NCI-H2227 (cell line): ENCODE results near the gene MAD1L1.

Experiments used
- DNase-seq: peaks from one replicate; lab custom pipeline; 2025; ENCODE audit not compliant: unreplicated experiment; lab: John Stamatoyannopoulos, UW

MAD1L1 gene

DNA sequence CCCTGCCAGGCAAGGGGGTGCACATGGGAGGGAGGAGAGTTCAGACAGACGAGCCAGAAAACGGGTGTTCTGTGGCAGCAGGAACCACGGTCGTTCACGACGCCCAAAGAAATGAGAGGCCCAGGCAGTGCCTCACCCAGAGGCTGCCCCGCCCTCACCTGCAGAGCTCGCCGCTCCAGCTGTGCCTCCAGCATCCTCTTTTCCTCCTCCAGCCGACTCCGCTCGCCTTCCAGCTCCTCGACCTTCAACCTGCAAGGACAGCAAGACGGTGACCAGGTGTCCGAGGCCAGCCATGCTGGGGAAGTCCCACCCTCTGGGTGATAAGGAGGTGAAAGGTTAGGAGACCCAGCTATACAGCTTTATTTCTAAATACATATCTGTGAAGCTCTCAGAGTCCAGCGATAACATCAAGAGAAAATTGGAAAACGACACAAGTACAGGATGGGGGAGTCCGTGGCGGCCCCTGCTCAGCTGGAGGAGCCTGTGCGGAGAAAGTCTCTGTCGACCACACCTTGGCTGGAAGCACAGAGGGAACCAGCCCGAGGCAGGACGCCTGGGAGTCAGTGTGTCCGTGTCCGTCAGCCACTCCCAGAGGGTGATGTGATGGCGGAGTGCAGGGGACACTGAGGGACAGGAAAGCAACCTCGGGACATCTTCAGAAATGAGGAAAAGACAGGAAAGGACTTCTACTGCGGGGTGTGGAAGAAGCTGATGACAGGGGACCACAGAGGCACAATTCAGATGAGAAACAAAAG is 275.1 kb downstream of the MAD1L1 start:
- DNase-seq = no peak

DNA sequence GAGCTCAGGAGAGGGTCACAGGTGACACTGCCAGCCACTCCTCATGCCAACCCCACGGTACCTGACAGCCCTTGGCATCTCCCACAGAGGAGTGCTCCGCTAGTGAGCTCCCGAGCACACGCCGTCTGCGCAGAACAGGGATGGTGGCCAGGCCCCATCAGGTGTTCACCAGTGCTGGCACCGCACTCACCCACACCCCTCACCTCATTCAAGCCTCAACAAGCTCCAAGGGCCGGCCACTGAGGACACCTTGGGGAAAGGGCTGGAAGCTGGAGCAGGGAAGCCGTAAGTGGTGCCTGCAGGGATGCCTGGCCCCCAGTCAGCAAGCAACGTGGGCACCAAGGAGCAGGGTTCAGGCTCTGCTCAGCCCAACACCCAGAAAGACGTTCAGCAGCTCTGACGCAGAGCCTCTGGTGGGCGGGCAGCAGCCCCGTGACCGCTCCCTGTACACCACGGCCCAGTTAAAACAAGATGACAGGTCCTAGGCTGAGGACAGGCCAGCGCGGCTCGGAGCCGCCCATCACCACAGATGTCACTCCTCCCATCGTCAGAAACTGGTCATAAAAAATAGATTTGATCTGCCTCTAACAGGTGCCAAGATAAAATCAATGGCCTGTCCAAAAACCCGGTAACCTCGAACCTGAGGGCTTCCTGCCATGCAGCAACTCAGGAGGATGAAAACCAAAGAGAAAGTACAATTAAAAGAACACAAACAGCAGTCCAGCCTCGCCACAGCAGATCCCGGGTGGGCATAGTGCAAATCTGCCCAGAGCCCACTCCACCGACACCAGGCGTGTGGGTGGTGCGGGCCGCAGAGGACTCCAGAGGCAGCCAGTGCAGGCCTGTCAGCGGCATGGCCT is 275.9 kb downstream of the MAD1L1 start:
- DNase-seq = no peak

DNA sequence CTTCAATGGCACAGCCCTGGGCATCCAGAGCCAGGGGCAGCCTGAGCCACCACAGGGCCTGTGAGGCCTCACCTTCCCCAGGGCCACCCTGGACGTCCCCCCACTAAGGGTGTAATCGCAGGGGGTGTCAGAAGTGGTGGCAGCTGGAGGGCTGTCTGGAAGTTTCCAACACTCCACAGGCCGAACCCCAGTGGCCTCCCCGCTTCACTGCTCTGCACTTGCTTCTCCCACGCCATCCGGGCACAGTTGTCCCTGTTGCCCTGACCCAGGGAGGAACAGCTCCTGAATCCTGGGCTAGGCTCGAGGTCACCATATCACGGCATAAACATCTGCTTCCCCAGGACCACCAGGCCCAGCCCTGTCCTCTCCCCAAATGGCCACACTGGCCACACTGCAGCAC is 276.6 kb downstream of the MAD1L1 start:
- no peak for DNase-seq

DNA sequence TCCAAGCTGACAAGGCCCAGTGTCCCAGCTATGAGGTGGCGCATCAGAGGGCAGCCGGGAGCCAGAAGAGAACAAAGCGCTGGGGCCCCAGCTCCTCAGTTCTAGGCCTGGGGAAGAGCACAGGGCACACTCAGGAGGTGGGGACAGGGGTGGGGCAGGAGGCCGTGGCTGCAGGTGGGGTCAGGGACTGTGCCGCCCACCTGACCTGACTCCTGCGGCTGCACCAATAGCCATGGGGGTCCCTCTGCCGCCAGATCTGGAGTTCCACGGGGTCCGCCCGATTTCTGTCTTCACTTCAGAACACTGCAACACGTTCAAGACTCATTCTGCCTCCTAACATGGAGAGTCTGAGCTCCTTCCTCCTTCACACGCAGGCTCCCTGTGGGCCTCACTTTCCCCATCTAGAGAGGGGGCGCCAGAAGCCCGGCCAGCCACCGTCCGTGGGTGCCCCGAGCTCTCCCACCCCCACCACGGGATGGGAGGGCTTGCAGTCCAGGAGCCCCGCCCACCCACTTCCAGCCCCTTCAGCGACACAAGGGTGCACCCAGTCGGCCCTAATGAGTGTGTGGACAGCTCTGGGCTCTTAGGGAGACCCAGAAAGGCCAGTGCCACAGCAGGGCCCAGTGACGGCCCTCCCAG is 278.3 kb downstream of the MAD1L1 start:
- DNase-seq = no peak

DNA sequence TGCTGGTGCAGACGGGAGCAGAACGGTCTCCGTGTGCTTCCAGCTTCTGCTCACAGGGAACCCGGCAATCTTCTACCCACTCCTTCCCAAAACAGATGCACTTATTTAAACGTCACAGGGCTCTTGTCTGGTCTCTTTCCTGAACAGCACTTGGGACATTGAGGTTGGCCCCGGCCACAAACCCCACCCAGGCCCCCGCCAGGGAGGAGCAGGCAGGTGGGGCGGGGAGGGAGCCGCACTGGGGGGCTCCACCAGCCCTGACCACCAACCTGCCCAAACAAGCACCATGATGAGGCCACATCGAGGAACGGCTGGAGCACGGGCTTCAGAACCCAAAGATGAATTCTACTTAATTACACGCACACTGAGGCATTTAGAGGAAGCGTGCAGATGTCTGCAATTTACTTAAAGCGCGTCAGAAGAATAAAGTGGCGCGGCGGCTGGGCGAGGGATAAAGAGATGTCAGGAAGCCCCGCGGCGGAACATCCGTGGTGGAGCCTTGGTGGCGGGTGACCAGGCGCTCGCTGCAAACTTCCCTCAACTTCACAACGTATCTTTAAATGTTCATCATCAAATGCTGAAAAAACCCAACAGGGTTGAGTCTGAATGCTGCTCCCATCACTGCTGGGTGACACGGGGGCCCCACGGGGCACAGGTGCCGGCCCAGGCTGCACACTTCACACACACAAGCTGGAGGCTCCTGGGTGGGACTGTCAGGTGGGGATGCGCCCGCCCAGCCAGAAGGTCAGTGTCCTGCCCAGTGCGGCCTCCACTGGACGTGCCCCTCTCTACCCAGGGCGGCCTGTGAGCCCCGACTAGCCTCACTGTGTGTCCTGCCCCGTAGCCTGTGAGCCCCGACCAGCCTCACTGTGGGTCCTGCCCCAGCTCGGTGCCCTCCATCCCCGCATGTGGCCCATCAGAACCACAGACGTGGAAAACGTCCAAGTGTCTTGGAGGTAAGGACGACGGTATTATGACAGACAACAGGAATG is 279.2 kb downstream of the MAD1L1 start:
- DNase-seq = no peak

DNA sequence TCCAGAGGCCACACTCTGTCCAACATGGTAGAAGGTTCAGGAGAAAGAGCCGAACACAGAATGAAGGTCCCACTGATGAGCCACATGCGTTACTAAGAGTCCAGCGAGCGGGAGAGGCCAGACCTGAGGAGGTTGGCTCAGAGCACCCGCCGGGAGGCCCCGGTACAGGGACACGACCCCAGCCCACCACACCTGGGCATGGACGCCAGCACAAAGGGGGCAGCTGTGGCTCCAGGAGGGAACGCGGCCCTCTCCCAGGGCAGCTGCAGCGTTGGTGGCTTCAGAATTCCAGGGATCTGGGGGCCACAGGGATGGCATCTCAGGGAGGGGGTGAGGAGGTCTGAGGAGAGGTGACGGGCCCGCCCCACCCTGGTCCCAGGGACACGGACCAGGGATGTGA is 280.0 kb downstream of the MAD1L1 start:
- no peak for DNase-seq

DNA sequence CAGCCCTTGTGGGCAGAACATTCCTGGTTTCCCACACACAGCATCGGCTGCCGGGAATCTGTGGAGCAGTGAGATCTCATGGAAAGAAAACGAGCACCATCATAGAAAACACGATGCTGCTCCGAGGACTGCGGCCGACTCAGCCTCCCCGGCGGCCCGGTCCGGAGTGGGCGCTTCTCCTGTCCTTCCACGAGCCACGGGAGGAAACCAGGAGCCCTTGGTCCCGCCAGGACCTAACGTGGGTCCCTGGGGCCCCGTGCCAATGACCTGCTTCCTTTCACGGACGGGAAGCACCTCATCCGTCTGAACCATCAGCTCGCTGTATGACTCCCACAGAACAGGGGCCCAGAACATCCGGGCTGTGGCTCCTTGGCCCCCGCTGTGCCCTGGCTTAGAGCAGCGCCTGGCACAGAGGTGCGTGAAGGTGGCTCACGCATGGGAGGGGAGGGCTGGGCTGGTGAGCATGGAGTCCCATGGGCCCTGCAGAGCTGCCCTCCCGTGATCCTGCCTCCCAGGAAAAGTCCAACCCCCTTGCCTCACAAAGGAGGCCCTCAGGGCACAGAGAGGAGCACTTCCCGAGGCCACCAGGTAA is 280.5 kb downstream of the MAD1L1 start:
- DNase-seq = no peak

DNA sequence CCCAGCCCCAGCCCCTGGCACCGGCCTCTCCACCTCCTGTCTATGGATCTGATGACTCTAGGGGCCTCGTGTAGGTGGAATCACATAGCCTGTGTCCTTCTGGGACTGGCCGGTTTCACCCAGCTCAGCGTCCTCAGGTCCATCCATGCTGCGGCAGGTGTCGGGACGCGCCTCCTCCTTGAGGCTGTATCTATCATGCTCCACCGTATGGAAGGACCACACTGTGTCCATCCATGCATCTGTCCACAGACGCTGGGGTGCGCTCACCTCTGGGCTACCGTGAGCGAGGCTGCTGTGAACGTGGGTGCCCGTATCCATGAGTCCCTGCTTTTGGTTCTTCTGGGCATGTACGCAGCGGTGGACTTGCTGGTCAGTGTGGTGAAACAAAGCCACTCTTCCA is 281.1 kb downstream of the MAD1L1 start:
- no peak for DNase-seq

DNA sequence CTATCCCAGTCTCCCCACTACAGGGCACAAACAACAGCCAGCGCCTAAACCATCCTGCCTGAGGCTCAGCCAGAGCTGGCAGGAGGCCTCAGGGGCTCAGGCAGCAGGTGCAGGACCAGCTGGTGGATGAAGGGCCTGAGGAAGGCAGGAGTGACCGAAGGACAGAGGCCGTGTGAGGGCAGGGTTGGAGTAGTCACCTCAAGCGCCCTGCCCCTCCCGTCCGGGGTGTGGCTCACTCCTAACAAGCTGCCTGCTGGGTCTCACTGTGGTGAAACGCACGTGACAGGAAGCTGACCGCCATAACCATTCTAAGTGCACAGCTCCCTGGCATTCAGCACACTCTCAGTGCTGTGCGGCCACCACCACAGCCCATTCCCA is 281.6 kb downstream of the MAD1L1 start:
- no peak for DNase-seq

DNA sequence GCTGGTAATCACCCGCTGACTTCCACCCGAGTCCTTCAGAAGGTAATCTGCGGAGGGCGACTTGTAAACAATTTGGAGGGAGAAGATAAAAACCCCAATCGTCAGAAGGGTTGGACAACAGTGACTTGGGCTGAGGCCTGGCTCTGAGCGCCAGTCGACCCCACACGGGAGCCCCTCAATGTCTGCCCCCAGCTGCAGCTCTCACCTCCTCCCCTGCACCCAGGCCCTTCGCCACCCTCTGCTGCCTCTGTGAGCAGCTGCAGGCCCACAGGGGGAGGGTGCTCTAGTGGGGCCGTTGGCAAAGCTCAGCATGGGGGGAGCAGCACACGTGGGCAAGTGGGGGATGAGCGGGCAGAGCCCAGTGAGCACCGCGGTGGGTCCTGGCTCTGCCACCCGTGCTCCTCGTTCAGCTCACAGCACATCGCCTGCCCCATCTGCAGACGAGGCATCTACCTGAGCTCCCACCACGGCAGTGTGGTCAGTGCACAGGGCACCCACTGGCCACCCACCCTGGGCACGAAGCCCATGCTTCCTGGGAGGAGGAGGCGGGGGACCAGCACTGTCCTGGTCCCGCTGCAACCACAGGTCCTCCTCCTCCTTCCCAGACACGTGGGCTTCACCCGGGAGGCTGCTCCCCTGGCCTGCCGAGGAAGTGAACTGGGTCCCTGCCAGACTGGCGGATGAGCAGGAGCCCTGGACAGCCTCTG is 282.1 kb downstream of the MAD1L1 start:
- no peak for DNase-seq

DNA sequence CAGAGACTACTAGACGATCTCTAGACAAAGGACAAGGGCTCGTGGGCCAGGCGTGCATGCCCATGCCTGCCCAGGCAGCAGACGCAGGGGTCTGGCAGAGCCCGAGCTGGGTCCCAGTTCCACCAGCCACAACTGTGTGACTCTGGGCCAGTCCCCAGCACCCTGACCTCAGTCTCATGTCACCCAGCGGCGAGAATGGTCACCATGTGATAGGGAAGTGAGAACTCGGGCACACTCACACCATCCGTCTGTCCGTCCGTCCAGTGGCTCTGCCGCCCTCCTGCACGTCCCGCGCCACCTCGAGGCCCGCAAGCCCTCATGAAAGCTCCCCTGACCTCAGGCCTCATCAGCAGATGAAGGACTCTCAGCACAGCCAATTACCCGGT is 282.7 kb downstream of the MAD1L1 start:
- no peak for DNase-seq

DNA sequence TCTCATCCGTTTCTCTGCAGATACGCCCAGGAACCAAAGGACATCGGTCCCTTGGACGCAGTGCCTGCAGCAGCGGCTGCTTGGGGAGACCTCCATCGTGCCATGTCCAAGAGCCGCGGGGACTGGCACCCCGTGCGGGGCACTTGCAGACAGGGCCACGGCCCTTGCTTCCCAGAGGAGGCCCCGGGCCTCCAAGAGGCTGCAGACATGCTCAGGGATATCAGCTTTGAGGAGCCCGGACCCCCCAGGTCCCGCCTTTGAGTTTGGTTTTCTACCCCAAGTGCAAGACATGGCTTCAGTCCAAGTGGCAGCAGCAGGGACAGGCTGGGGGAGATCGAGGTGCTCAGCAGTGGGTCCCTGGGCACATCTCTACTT is 283.1 kb downstream of the MAD1L1 start:
- no peak for DNase-seq

DNA sequence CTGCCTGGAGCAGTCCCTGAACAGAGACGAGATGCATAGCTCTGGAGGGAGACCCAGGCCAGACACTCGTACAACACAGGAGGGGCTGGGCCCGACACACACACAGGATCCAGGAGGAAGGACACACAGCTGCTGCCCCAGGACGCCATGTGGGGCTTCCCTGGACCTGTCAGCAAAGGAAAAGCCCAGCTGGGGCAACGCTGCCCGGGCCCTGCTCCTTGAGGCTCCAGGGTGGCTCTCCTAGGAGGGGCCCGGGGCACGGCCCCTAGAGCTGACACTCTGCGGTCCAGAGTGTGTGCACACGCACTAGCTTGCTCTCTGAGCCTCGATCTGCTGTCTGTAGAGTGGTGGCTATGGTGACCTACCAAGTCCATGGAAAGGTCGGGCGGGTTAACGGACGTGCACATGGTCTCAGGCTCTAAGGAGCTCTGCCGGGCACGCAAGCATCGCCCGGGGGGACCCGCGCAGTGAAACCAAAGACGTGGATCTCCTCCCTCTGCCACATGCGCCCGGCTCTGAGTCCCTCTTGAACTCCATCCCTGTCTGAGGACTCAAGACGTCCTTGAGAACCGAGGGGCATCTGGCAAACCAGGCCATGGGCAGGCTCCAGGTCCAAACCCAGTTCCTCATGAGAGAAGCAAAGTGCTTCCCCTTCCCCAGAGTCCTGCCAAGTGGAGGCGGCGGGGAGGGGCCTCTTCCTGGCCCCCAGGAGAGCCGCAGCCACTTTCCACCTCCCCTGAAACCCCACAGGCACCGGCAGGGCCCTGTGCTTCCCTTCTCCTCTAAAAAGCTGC is 283.7 kb downstream of the MAD1L1 start:
- no peak for DNase-seq

DNA sequence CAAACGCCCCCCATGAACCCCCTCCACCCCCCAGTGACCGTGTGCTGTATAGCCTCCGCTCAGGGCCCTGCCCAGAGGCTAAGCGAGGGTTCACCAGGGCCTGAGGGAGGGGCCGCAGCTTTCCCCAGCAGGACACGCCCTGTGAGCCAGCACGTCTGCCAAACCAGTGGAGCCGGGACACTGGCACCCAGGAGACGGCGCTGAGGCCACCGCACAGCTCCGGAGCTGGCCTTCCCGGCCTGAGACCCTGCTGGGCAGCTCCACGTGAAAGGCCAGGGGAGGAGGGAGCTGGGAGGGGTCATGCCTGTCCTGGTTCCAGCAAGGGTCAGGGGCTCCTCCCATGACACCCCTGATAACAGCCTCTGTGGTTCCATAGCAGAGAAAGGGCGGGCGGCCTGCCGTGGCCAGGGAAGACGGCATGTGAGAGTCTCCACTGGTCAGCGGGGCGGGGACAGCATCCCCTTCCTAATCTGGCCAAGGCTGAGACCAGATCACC is 284.4 kb downstream of the MAD1L1 start:
- DNase-seq = no peak

DNA sequence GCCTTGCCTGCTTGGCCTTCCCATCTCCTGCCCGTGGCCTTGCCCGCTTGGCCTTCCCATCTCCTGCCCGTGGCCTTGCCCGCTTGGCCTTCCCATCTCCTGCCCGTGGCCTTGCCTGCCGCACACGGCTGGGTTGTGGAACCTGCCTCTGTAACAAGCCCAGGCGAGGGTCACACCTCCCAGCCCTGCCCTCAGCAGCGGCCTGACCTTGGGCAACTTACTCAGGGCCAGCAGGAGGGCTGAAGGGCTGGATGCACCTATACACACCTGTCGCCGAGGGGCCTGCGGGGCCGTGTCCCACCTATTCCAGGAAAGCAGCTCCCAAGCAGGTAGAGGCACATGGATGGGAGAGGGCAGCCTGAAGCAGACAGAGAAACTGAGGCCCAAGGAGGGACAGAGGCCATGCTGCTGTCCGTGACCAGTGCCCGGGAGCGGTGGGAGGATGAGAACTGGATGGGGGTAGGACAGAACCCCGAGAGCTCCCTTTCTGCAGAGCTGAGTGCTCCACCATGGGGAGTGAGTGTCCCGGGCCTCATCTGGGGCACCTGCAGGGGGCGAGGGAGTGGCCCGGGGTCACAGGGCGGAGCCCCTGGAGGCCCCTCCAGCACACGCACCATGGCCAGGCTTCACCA is 285.0 kb downstream of the MAD1L1 start:
- no peak for DNase-seq

DNA sequence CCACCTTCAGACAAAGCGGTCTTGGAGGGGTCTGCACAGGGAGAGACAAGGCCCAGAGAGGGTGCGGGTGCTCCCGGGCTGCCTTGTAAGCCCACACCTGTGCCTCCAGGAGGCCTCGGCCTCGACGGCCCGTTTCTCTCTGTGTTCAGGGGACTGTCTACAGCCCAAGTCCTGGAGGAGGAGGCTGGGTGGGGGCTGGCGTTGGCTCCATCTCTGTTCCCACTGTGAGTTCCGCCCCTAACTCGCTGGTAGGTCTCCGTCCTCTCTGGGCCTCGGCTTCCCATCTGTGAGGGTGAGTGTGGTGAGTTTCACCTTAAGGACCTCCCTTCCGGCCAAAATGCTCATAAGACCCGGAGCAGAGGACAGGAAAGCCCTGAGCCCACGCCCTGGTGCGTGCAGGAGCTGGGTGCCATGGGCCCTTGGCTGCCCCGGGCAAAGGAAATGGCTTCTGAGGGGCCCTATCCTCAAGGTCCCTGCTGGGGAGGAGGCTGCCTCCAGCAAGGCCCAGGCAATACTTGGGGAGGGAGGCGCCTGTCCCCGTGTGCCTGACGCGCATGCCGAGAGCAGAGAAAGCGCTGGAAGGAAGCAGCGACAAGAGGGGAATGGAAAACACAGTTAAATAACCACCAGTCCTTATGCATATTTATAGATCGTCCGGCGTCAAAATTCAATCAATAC is 285.8 kb downstream of the MAD1L1 start:
- DNase-seq = no peak

DNA sequence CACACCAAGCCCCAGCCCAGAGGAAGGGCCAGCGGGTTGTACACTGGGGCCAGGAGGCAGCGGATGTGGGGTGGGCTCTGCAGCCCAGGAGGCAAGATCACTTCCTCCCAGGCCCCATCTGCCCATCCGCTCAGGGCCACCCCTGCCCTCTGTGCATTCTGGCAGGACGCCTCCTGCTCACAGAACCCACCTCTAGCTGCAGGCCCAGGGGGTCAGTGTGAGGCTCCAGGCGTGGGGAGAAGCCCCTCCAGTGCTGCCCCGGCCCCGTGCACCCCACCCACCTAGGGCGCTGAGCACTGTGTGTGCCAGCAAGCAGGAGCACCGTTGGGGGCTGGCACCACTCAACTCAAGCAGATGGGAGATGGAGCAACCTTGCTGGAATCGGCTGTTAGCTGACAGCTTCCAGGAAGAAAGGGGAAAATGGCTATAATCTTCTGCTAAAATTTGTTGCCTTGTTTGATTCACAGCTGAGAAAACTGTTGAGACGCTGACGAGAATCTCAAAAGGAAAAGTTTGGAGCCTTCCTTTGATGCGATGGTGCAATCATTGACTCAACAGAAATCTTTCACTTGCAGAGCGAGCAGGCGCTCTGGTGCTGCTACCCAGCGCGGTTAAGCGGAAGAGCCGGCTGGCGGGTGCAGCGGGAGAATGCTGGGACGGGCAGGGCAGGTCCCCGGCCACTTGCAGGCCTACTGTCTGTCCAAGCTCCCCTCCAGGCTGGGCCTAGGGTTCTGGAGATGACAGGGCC is 286.5 kb downstream of the MAD1L1 start:
- DNase-seq = no peak
